Parathyroid adenoma (tissue), 2 donors: ENCODE results near the gene OR52A1.
"Not testable (repeated sequence)": the region's sequence is repeated elsewhere in the genome, so short reads cannot be mapped to it uniquely, and the experiment has no call there.

ENCODE experiments used
- H2AFZ ChIP-seq: fragments of 300-600 bp; sonication (generic); one replicate; pipeline ENCODE4 v1.7.0; 2017; ENCODE audit warnings: antibody characterized with exemption, mild to moderate bottlenecking
- H3K27ac ChIP-seq: fragments of 300-600 bp; sonication (generic); one replicate; pipeline ENCODE4 v1.7.0; 2017
- H3K27me3 ChIP-seq: fragments of 300-600 bp; sonication (generic); one replicate; pipeline ENCODE4 v1.7.0; 2017; ENCODE audit warnings: low read length; ENCODE audit not compliant: control insufficient read depth, insufficient read depth
- H3K36me3 ChIP-seq: fragments of 300-600 bp; sonication (generic); one replicate; pipeline ENCODE4 v1.7.0; 2017; ENCODE audit warnings: low read length; ENCODE audit not compliant: control insufficient read depth, insufficient read depth
- H3K4me1 ChIP-seq: fragments of 300-600 bp; sonication (generic); one replicate; pipeline ENCODE4 v1.7.0; 2017; ENCODE audit warnings: control low read depth
- H3K4me2 ChIP-seq: fragments of 300-600 bp; sonication (generic); one replicate; pipeline ENCODE4 v1.7.0; 2017; ENCODE audit warnings: low read length
- H3K4me3 ChIP-seq: fragments of 300-600 bp; sonication (generic); one replicate; pipeline ENCODE4 v1.7.0; 2017; ENCODE audit warnings: low read depth, low read length
- H3K79me2 ChIP-seq: fragments of 300-600 bp; sonication (generic); one replicate; pipeline ENCODE4 v1.7.0; 2017; ENCODE audit warnings: control low read depth
- H3K9ac ChIP-seq: fragments of 300-600 bp; sonication (generic); one replicate; pipeline ENCODE4 v1.7.0; 2017; ENCODE audit warnings: mild to moderate bottlenecking
- H3K9me3 ChIP-seq: fragments of 300-600 bp; sonication (generic); one replicate; pipeline ENCODE4 v1.7.0; 2017; ENCODE audit warnings: low read length; ENCODE audit not compliant: control insufficient read depth
- CTCF ChIP-seq: fragments of 300-600 bp; sonication (generic); IDR thresholded peaks from one replicate; pipeline ENCODE4 v1.7.0; 2017; ENCODE audit warnings: antibody characterized with exemption, mild to moderate bottlenecking
- donor health status: primary hyperparathyroidism.

Gene OR52A1

GRCh38 chr11:5174934-5175333 is 20.4 kb upstream of the OR52A1 start:
- H3K27ac ChIP-seq, result no peak overlapping the region
- H3K4me2 ChIP-seq, result no peak overlapping the region
- H2AFZ ChIP-seq, result no peak overlapping the region
- no peaks in the 10 kb centered on the region for H3K79me2 ChIP-seq
- no peaks in the 10 kb centered on the region for H3K36me3 ChIP-seq
- H3K27me3 ChIP-seq, result no peaks in the 10 kb centered on the region
- H3K9ac ChIP-seq, result no peak overlapping the region
- H3K9me3 ChIP-seq, result no peaks in the 10 kb centered on the region
- no peak for TF ChIP-seq CTCF
- no peaks in the 10 kb centered on the region for H3K4me1 ChIP-seq
- H3K4me3 ChIP-seq, result no peak overlapping the region

- Histone ChIP-seq H3K4me1 (no peaks in the 10 kb centered on the region), H2AFZ (no peak overlapping the region), H3K27ac (no peak overlapping the region), H3K9ac (no peak overlapping the region), H3K4me3 (no peak overlapping the region), H3K9me3 (no peaks in the 10 kb centered on the region), H3K79me2 (no peaks in the 10 kb centered on the region), H3K4me2 (no peak overlapping the region), H3K36me3 (no peaks in the 10 kb centered on the region), H3K27me3 (no peaks in the 10 kb centered on the region)
- TF ChIP-seq CTCF, result no peak
Observed at GRCh38 chr11:5171856-5172255, 17.3 kb upstream of the OR52A1 start.

- not testable (repeated sequence) for H3K4me3 ChIP-seq, H3K9me3 ChIP-seq, H2AFZ ChIP-seq, H3K27ac ChIP-seq, H3K4me1 ChIP-seq, H3K4me2 ChIP-seq, H3K36me3 ChIP-seq, H3K79me2 ChIP-seq, H3K27me3 ChIP-seq, H3K9ac ChIP-seq
Observed at GRCh38 chr11:5165898-5166297, 11.3 kb upstream of the OR52A1 start.

- not testable (repeated sequence) for H3K4me3 ChIP-seq, H3K9me3 ChIP-seq, H3K36me3 ChIP-seq, H3K27ac ChIP-seq, H3K27me3 ChIP-seq, H3K4me2 ChIP-seq, H3K79me2 ChIP-seq, H3K4me1 ChIP-seq, H3K9ac ChIP-seq, H2AFZ ChIP-seq
Observed at GRCh38 chr11:5164807-5165206, 10.2 kb upstream of the OR52A1 start.

- not testable (repeated sequence) for H3K4me2 ChIP-seq, H3K36me3 ChIP-seq, H3K4me1 ChIP-seq, H3K9ac ChIP-seq, H3K27ac ChIP-seq, H3K4me3 ChIP-seq, H3K9me3 ChIP-seq, H3K79me2 ChIP-seq, H3K27me3 ChIP-seq, H2AFZ ChIP-seq
Observed at GRCh38 chr11:5161045-5161444, 6.5 kb upstream of the OR52A1 start.

- not testable (repeated sequence) for H3K4me1 ChIP-seq, H3K27ac ChIP-seq, H3K27me3 ChIP-seq, H3K4me2 ChIP-seq, H3K9me3 ChIP-seq, H3K4me3 ChIP-seq, H3K79me2 ChIP-seq, H3K36me3 ChIP-seq, H2AFZ ChIP-seq, H3K9ac ChIP-seq
Observed at GRCh38 chr11:5160217-5160616, 5.7 kb upstream of the OR52A1 start.

GRCh38 chr11:5159806-5160205 is 5.2 kb upstream of the OR52A1 start:
- no peaks in the 10 kb centered on the region for H3K79me2 ChIP-seq
- H3K4me2 ChIP-seq, result no peak overlapping the region
- TF ChIP-seq CTCF, result no peak
- H3K9me3 ChIP-seq, result no peaks in the 10 kb centered on the region
- no peak overlapping the region for H3K27ac ChIP-seq
- no peaks in the 10 kb centered on the region for H3K36me3 ChIP-seq
- no peaks in the 10 kb centered on the region for H3K27me3 ChIP-seq
- H3K9ac ChIP-seq, result no peak overlapping the region
- no peak overlapping the region for H3K4me3 ChIP-seq
- no peak overlapping the region for H2AFZ ChIP-seq
- no peaks in the 10 kb centered on the region for H3K4me1 ChIP-seq
